Fibroblast of the aortic adventitia (primary cell): ENCODE results near the gene PEX1. TPM values are rescaled to one million over a fixed set of nuclear protein-coding genes. Genes with fewer than 3 reads are reported as not detected.
A peak's percentile ranks its signal among the peaks of the same experiment; 100 is the strongest.

ENCODE experiments used
- DNase-seq: peaks from one replicate; pipeline ENCODE4 v3.0.0-alpha.2; 2010; ENCODE audit warnings: low read depth
- H3K4me3 ChIP-seq: 2 replicates; pipeline ENCODE4 v1.5.1; 2011; ENCODE audit warnings: low read depth, mild to moderate bottlenecking, control low read depth, low read length, moderate library complexity
- total RNA-seq: library from RNA; depleted of rRNA; stranded (reverse); fragments of >200 nt; gene quantifications from 2 replicates; pipeline ENCODE4 v1.2.3, GENCODE V29; 2012; ENCODE audit warnings: low replicate concordance
- TF ChIP-seq, protein P1 (sequence below): IDR thresholded peaks from 2 replicates; pipeline ENCODE4 v1.5.1; 2011; ENCODE audit warnings: mild to moderate bottlenecking, low read length, control low read depth, inconsistent platforms; ENCODE audit not compliant: insufficient read depth

PEX1 gene
- total RNA-seq, 1 donor: 22.3 TPM

DNA sequence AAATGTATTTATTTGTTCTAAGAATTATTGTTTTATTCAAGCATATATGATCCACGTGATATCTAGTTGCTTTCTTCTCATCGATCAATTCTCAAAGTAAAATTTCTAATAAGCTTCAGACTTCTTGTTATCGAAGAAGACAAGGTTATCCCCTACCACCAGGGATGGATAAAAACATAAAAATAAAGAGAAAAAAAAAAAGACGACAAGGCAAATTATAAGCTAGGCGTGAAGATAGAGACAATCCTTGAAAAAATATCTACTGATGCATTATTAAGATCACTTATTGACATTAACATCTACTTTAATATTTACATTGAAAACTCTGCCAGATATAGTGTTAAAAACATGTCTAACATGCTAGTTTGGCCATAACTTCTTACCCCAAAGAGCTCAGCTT is 19.4 kb downstream of the PEX1 start:
- H3K4me3 ChIP-seq: no peak overlapping the region
- no peak for DNase-seq
- TF ChIP-seq, protein P1, sequence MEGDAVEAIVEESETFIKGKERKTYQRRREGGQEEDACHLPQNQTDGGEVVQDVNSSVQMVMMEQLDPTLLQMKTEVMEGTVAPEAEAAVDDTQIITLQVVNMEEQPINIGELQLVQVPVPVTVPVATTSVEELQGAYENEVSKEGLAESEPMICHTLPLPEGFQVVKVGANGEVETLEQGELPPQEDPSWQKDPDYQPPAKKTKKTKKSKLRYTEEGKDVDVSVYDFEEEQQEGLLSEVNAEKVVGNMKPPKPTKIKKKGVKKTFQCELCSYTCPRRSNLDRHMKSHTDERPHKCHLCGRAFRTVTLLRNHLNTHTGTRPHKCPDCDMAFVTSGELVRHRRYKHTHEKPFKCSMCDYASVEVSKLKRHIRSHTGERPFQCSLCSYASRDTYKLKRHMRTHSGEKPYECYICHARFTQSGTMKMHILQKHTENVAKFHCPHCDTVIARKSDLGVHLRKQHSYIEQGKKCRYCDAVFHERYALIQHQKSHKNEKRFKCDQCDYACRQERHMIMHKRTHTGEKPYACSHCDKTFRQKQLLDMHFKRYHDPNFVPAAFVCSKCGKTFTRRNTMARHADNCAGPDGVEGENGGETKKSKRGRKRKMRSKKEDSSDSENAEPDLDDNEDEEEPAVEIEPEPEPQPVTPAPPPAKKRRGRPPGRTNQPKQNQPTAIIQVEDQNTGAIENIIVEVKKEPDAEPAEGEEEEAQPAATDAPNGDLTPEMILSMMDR: no peak

DNA sequence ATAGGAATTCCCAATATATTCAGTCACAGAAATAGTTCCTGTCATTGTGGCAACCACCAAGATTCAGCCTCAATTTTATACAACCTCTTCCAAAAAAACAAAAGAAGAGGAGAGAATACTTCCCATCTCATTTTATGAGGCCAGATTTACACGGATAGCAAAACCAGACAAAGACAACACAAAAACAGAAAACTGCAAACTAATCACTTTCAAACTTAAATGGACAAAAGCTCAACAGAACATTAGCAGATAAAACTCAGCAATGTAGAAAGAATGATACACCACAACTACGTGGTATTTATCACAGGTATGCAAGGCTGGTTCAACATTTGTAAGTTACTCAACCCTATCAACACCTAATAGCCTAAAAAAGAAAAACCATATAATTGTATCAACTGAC is 22.0 kb downstream of the PEX1 start:
- no peak for DNase-seq
- H3K4me3 ChIP-seq: no peak overlapping the region
- TF ChIP-seq, protein P1: no peak

DNA sequence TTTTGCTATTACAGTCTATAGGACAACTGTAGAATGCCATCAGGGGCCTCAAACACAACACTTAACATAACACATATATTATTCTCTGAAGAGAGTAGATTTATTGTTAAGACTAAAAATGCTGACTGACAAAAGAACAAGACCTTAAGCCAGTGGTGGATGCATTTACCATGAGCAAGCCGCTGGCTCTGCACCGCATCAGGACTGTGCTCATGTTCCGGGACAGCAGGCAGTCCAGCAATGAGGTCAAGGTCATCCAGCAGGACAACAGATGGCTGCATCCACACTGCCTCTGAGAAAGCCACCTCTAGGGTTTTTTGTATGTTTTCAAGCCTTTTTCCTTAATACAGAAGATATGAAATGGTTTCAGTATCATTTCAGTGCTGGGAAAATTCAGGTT is 23.8 kb downstream of the PEX1 start:
- DNase-seq: no peak
- TF ChIP-seq, protein P1: no peak

DNA sequence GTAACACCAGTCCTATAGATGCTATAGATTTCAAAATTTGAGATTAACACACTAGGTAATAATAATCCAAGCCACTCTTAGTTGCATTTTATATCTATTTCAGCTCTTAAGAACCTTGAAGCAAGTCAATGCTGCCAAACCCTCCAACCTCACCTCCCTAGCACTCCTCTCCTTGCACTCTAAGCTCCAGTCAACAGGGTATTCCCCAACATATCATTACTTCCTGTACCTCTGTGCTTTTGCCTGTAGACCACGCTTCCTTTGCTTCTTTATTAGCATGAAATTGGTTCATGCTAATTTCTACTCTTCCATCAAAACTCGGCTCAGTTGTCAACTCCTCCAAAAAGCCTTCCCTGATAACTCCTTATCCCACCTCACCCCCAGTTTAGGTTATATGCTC is 24.6 kb downstream of the PEX1 start:
- no peak for DNase-seq
- TF ChIP-seq, protein P1: no peak
- no peak overlapping the region for H3K4me3 ChIP-seq

More for the DNA sequence above, 23.8 kb downstream of the PEX1 start:
- H3K4me3 ChIP-seq: no peak overlapping the region

DNA sequence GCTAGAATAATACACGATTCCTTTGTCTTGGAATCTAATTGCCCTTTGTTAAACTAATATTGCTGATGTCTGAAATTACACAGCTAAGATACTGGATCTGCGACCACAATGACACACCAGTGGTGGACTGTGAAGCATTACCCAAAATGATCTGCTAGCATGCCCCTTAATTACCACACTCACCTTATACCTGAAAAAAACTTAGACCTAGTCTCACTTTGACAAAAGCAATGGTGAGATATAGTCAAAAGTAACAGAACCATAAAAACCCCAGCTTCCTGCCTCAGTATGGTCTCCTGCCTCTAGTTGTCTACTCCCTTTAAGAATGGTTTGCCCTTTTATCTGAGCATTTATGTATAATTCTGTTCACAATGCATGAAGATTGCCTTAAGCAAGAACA is 29.8 kb downstream of the PEX1 start:
- H3K4me3 ChIP-seq: no peak overlapping the region
- TF ChIP-seq, protein P1: no peak
- DNase-seq: no peak

DNA sequence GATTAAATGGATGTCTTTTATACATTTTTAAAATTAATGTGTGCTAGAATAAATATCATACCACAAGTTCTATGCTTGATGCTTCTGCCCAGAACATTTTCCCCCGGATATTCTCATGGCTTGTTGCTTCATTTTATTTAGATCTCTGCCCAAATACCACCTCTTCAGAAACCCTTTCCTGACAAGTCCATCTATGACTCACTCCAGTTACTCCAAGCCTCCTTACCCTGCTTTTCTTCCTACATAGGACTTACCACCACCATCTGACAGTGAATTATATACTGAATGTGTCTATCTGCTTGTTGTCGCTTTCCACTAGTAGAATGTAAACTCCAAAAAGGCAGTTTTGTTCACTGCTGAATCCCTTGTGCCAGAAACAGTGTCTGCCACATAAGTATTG is 31.4 kb downstream of the PEX1 start:
- no peak overlapping the region for H3K4me3 ChIP-seq
- TF ChIP-seq, protein P1: no peak
- peak; percentile 36 for DNase-seq

DNA sequence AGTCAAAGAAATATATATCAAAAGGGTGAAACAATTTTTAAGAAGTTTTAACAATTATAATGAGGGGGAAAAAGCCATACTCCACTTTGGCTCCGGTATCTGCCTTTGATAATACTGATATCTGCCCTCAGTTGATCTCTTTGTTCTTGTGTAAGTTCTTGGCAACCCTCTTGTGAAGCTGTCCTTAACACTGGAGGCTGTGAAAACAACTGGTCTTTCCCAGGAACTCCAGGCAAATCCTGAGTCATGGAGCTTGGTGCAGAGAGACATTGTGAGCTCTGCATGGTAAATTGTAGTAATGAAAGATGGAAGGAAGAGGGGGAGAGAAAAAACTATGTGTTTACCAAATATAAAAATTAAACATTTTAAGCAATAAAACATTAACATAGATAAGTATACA is 38.7 kb downstream of the PEX1 start:
- DNase-seq: peak; percentile 29
- no peak overlapping the region for H3K4me3 ChIP-seq
- TF ChIP-seq, protein P1: no peak
